PC-9 (cell line): ENCODE measurements around the gene DIDO1.
"Not testable (repeated sequence)": the region's sequence is repeated elsewhere in the genome, so short reads cannot be mapped to it uniquely, and the experiment has no call there.

Experiments used
- CTCF ChIP-seq: fragments of 200-600 bp; sonication (generic); conservative IDR thresholded peaks from 2 replicates; pipeline ENCODE4 v1.6.1; 2017; ENCODE audit warnings: mixed run types, antibody characterized with exemption, mild to moderate bottlenecking, moderate library complexity
- EZH2 ChIP-seq: fragments of 200-600 bp; sonication (generic); IDR thresholded peaks from 2 replicates; pipeline ENCODE4 v1.8.0; 2017; ENCODE audit warnings: antibody characterized with exemption, low read depth

GRCh38 chr20:62853304-62853703, 73.0 kb downstream of the DIDO1 start:
- TF ChIP-seq CTCF, EZH2: not testable (repeated sequence)
